A673 (cell line): ENCODE data around the gene TMOD1. TPM values are rescaled to one million over a fixed set of nuclear protein-coding genes. Genes with fewer than 3 reads are reported as not detected.

ENCODE experiments used
- BruUV-seq: library from RNA; stranded (reverse); fragments of 400-500 nt; replicated peaks from 2 replicates; lab custom pipeline; 2021; lab: Mats Ljungman, UMichigan
- CTCF ChIA-PET: fragments of 300-600 bp; sonication (Branson Sonifier 250); formaldehyde crosslinking; loops from one replicate; lab custom pipeline; 2022; ENCODE audit warnings: antibody characterized with exemption; lab: Charles Lee
- POLR2A ChIA-PET: fragments of 300-600 bp; sonication (Branson Sonifier 250); formaldehyde crosslinking; loops from one replicate; lab custom pipeline; 2022; ENCODE audit warnings: antibody characterized with exemption; ENCODE audit not compliant: low non-redundant PET; lab: Charles Lee
- DNase-seq: peaks from one replicate; pipeline ENCODE4 v3.0.0-alpha.2; 2015; ENCODE audit warnings: low spot score
- H3K27ac ChIP-seq: fragments of 200-600 bp; sonication (generic); 2 replicates; pipeline ENCODE4 v1.5.1; 2016; ENCODE audit warnings: mixed run types, low read depth, mild to moderate bottlenecking, mixed read lengths, antibody characterized with exemption, low read length; ENCODE audit not compliant: poor library complexity, severe bottlenecking
- H3K27me3 ChIP-seq: fragments of 200-600 bp; sonication (generic); replicated peaks from 2 replicates; pipeline ENCODE4 v1.6.1; 2017; ENCODE audit warnings: mixed run types, low read depth, mild to moderate bottlenecking, mixed read lengths, antibody characterized with exemption, low read length; ENCODE audit not compliant: insufficient read depth, poor library complexity
- H3K36me3 ChIP-seq: fragments of 200-600 bp; sonication (generic); 2 replicates; pipeline ENCODE4 v1.6.1; 2016; ENCODE audit warnings: mixed run types, mild to moderate bottlenecking, mixed read lengths, antibody characterized with exemption, low read length; ENCODE audit not compliant: insufficient read depth, poor library complexity, severe bottlenecking
- H3K4me1 ChIP-seq: fragments of 200-600 bp; sonication (generic); 2 replicates; pipeline ENCODE4 v1.6.1; 2017; ENCODE audit warnings: mixed run types, mild to moderate bottlenecking, mixed read lengths, antibody characterized with exemption, low read length; ENCODE audit not compliant: insufficient read depth, poor library complexity, severe bottlenecking
- H3K4me3 ChIP-seq: fragments of 200-600 bp; sonication (generic); 2 replicates; pipeline ENCODE4 v1.5.1; 2016; ENCODE audit warnings: low read depth, mixed run types, mild to moderate bottlenecking, mixed read lengths, low read length; ENCODE audit not compliant: poor library complexity, severe bottlenecking
- H3K9me3 ChIP-seq: fragments of 200-600 bp; sonication (generic); 2 replicates; pipeline ENCODE4 v1.6.1; 2016; ENCODE audit warnings: mixed run types, low read depth, mild to moderate bottlenecking, mixed read lengths, antibody characterized with exemption, low read length; ENCODE audit not compliant: poor library complexity, severe bottlenecking
- EZH2 ChIP-seq: fragments of 200-600 bp; sonication (generic); IDR thresholded peaks from 2 replicates; pipeline ENCODE4 v1.6.1; 2017; ENCODE audit warnings: borderline replicate concordance, low read depth, mild to moderate bottlenecking, mixed read lengths, antibody characterized with exemption, low read length; ENCODE audit not compliant: poor library complexity, severe bottlenecking
- intact Hi-C: fragments of 100-400 bp; cut with micrococcal nuclease; formaldehyde crosslinking; loops from one replicate; pipeline ENCODE4 v1.10.0; 2022; ENCODE audit not compliant: unreplicated experiment
- total RNA-seq: library from RNA; stranded (reverse); gene quantifications from 2 replicates; pipeline ENCODE4 v1.2.3, GENCODE V29; 2021
- TF ChIP-seq, protein P1 (sequence below): fragments of 300-800, 200-600 bp; sonication (generic); conservative IDR thresholded peaks from 2 replicates; pipeline ENCODE4 v1.5.1; 2017; ENCODE audit warnings: low read depth, mild to moderate bottlenecking, antibody characterized with exemption, low read length, moderate library complexity, mixed read lengths

The TMOD1 gene
- total RNA-seq, 1 experiment from 2014 or later = 0.09 TPM

DNA sequence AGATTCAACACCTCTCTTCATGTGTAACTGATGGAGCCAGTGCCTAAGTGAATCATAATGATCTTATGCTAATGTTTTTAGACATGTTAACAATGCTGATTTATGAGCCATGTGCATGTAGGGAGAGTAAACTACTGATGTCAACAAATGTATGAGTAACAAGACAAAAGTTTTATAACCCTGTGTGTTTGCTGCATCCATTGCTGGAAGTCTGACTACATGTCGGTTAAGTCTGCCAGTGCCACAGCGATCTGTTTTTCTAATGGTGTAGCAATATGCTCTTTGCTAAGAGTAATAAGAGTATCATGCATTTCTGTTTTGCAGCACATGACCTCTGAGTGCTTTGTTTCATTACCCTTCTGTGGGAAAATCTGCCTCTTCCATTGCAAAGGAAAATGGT lies 26.4 kb upstream of the TMOD1 start:
- Histone ChIP-seq H3K4me1 (no peaks in the 10 kb centered on the region), H3K4me3 (no peak overlapping the region), H3K36me3 (no peaks in the 10 kb centered on the region), H3K27ac (no peak overlapping the region), H3K27me3 (no peaks in the 10 kb centered on the region), H3K9me3 (no peaks in the 10 kb centered on the region)
- intact Hi-C loops = no loop called here
- BruUV-seq = no TSS peak
- no peak for TF ChIP-seq EZH2
- TF ChIP-seq, protein P1, sequence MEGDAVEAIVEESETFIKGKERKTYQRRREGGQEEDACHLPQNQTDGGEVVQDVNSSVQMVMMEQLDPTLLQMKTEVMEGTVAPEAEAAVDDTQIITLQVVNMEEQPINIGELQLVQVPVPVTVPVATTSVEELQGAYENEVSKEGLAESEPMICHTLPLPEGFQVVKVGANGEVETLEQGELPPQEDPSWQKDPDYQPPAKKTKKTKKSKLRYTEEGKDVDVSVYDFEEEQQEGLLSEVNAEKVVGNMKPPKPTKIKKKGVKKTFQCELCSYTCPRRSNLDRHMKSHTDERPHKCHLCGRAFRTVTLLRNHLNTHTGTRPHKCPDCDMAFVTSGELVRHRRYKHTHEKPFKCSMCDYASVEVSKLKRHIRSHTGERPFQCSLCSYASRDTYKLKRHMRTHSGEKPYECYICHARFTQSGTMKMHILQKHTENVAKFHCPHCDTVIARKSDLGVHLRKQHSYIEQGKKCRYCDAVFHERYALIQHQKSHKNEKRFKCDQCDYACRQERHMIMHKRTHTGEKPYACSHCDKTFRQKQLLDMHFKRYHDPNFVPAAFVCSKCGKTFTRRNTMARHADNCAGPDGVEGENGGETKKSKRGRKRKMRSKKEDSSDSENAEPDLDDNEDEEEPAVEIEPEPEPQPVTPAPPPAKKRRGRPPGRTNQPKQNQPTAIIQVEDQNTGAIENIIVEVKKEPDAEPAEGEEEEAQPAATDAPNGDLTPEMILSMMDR = no peak
- DNase-seq = peak; percentile 7
- POLR2A ChIA-PET = no interaction called here
- CTCF ChIA-PET = no interaction called here

DNA sequence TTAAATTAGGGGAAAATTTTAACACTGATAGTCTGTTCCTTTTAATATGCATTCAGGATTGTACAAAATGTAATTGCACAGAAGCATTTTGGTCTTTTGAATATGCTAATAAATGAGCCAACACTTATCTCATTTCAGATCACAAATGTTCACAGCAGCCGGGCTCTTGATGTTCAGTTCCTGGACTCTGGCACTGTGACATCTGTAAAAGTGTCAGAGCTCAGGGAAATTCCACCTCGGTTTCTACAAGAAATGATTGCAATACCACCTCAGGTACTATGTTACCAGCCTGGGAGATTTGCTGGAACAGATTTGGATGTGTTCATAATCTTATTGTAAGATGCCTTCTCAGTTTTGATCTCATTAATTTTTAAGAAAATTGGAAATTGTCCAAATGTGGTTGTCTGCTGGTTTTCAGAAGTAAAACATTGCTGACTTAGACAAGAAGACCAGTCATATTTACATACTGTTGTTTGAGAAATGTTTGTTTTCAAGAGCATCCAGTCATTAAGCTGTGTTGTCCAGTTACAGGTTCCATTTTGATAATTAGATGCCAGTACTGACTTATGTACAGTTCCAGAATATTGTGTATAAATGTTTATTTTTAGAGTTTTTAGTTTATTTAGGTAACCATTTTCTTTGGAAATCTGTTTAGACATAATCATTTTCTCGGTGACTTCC lies 23.0 kb upstream of the TMOD1 start:
- intact Hi-C loops = no loop called here
- Histone ChIP-seq H3K27me3 (no peaks in the 10 kb centered on the region), H3K4me3 (no peak overlapping the region), H3K36me3 (no peaks in the 10 kb centered on the region), H3K9me3 (no peaks in the 10 kb centered on the region), H3K27ac (no peak overlapping the region), H3K4me1 (no peaks in the 10 kb centered on the region)
- ChIA-PET POLR2A (no interaction called here), CTCF (no interaction called here)
- no TSS peak for BruUV-seq
- DNase-seq = no peak
- no peak for TF ChIP-seq EZH2
- TF ChIP-seq, protein P1 = no peak

DNA sequence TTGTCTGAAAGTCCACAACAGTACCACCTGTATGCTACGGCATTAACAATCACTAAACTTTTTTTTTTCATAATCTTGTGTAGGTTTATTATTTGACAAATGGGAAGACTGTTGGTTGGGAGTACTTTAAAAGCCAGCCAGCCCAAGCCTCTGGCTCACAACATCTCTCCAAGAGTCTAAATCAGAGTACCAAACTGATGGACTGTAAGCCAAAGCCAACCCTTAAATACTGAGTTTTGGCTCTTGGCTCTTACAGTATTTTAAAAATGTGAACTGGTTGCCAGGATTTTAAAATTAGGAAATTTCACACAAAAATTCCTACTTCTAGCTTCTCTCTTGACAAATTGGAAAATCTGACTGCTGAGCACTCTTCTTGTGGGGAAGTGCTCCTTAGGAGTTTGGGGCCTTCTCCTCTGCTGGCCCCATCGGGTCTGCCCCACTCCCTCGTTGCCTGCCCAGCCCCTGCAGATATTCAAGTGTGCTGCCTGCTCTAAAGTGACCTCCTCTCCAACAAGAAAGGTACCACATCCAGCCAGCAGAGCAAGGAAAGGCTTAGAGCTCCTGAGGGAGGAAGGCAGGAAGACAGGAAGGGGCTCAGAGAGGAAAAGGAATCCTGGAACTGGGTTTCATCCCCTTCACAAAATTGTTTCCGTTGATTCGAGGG lies 21.8 kb upstream of the TMOD1 start:
- no peak for TF ChIP-seq EZH2
- TF ChIP-seq, protein P1 = no peak
- Histone ChIP-seq H3K4me3 (no peak overlapping the region), H3K36me3 (no peaks in the 10 kb centered on the region), H3K27me3 (no peaks in the 10 kb centered on the region), H3K4me1 (no peaks in the 10 kb centered on the region), H3K27ac (no peak overlapping the region), H3K9me3 (no peaks in the 10 kb centered on the region)
- no peak for DNase-seq
- intact Hi-C loops = no loop called here
- ChIA-PET POLR2A (no interaction called here), CTCF (no interaction called here)
- no TSS peak for BruUV-seq
